Measurements from ENCODE around the gene EFHC1.

EFHC1 gene

GRCh38 chr6:52544602-52545405 is 124.7 kb downstream of the EFHC1 start:
- DNase-seq, result no peak

- no peak for DNase-seq
These were observed 125.4 kb downstream of the EFHC1 start for GRCh38 chr6:52545406-52546119.

GRCh38 chr6:52546192-52546591 is 126.0 kb downstream of the EFHC1 start:
- no peak for DNase-seq

GRCh38 chr6:52546678-52547077 is 126.5 kb downstream of the EFHC1 start:
- DNase-seq, result no peak

- no peak for DNase-seq
These were observed 127.7 kb downstream of the EFHC1 start for GRCh38 chr6:52547647-52548352.

GRCh38 chr6:52548353-52548713 is 128.2 kb downstream of the EFHC1 start:
- no peak for DNase-seq

- no peak for DNase-seq
These were observed 128.9 kb downstream of the EFHC1 start for GRCh38 chr6:52548999-52549398.

GRCh38 chr6:52549428-52549827 is 129.3 kb downstream of the EFHC1 start:
- no peak for DNase-seq

- no peak for DNase-seq
These were observed 130.0 kb downstream of the EFHC1 start for GRCh38 chr6:52550014-52550575.

- DNase-seq, result no peak
These were observed 130.7 kb downstream of the EFHC1 start for GRCh38 chr6:52550870-52551269.

- no peak for DNase-seq
These were observed 131.5 kb downstream of the EFHC1 start for GRCh38 chr6:52551483-52552277.

GRCh38 chr6:52552278-52552643 is 132.1 kb downstream of the EFHC1 start:
- no peak for DNase-seq

- no peak for DNase-seq
These were observed 133.0 kb downstream of the EFHC1 start for GRCh38 chr6:52553158-52553557.

GRCh38 chr6:52553719-52554118 is 133.6 kb downstream of the EFHC1 start:
- no peak for DNase-seq

- no peak for DNase-seq
These were observed 134.6 kb downstream of the EFHC1 start for GRCh38 chr6:52554684-52555280.

- no peak for DNase-seq
These were observed 135.5 kb downstream of the EFHC1 start for GRCh38 chr6:52555518-52556233.

GRCh38 chr6:52557389-52558265 is 137.5 kb downstream of the EFHC1 start:
- DNase-seq, result no peak

- no peak for DNase-seq
These were observed 138.3 kb downstream of the EFHC1 start for GRCh38 chr6:52558266-52559000.

- no peak for DNase-seq
These were observed 140.3 kb downstream of the EFHC1 start for GRCh38 chr6:52560462-52560861.

GRCh38 chr6:52562911-52563310 is 142.8 kb downstream of the EFHC1 start:
- no peak for DNase-seq

All from inflammatory macrophage treated with lipopolysaccharide for 4 hours (primary cell).